SK-N-SH (cell line): ENCODE measurements around the gene PARP1.

Experiments used
- CTCF ChIP-seq: fragments of 200-600 bp; sonication (generic); IDR thresholded peaks from 2 replicates; pipeline ENCODE4 v1.6.1; 2017; ENCODE audit warnings: antibody characterized with exemption, mild to moderate bottlenecking, moderate library complexity
- EP300 ChIP-seq, 2 experiments: IDR thresholded peaks; 2 replicates each; pipeline versions ENCODE4 v1.4.0 to v1.6.1; 2012; ENCODE audit warnings: borderline replicate concordance in 1 of 2, low read depth in 1 of 2, low read length in 1 of 2
- EZH2phosphoT487 ChIP-seq: fragments of 200-600 bp; sonication (generic); IDR thresholded peaks from 2 replicates; pipeline ENCODE4 v1.6.1; 2017; ENCODE audit warnings: low read depth, mixed run types, mild to moderate bottlenecking, antibody characterized with exemption, moderate library complexity, borderline replicate concordance
- GATA2 ChIP-seq: sonication (generic); formaldehyde crosslinking; IDR thresholded peaks from 2 replicates; pipeline ENCODE4 v1.5.0; 2020; ENCODE audit warnings: mild to moderate bottlenecking, missing genetic modification reagents
- MXI1 ChIP-seq: IDR thresholded peaks from 2 replicates; pipeline ENCODE4 v1.6.1; 2012; ENCODE audit warnings: mild to moderate bottlenecking, low read depth, low read length, improper control_type of control experiment
- POLR2AphosphoS5 ChIP-seq: IDR thresholded peaks from 2 replicates; pipeline ENCODE4 v1.6.1; 2012; ENCODE audit warnings: low read depth, low read length
- RFX5 ChIP-seq: IDR thresholded peaks from 2 replicates; pipeline ENCODE4 v1.6.1; 2012; ENCODE audit warnings: mild to moderate bottlenecking, improper control_type of control experiment, low read length
- SMC3 ChIP-seq: IDR thresholded peaks from 2 replicates; pipeline ENCODE4 v1.6.1; 2012; ENCODE audit warnings: low read depth, low read length, improper control_type of control experiment
- TCF12 ChIP-seq: IDR thresholded peaks from 2 replicates; pipeline ENCODE4 v1.4.0; 2012
- USF2 ChIP-seq: fragments of 150-350 bp; IDR thresholded peaks from 2 replicates; pipeline ENCODE4 v1.6.1; 2017; ENCODE audit warnings: antibody characterized with exemption, low read length, low read depth, borderline replicate concordance
- TF ChIP-seq, protein P1 (sequence below): IDR thresholded peaks from 2 replicates; pipeline ENCODE4 v1.4.0; 2012; ENCODE audit warnings: low read depth

DNA sequence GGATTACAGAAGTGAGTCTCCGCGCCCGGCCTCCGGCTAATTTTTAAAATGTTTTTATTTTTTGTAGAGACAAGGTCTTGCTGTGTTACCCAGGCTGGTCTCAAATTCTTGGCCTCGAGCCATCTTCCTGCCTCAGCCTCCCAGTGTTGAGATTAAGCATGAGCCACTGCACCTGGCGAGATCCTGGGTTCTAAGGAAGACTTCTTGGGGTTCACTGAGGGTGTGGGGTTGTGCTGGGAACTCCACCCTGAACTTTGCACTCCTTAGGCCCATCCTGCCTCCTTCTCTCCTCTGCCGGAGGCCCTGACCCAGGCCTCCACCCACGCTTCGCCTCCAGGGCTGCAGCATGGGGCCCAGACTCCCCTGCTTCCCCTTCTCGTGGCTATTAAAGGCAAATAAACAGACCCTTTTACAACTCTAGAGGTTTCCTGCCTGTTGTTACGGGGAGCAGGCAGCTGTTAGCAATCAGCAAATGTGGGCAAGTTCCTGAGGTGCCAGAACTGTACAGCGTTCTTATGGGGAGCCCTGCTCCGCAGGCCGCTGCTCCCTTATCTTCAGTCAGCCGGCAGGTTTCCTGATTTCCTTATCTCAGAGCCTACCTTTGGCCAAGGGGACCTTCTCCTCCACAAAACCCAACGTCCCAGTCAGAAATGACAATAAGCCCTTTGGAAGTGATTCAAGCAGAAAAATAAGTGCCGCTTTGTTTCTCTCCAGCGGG, 57.9 kb downstream of the PARP1 start:
- TF ChIP-seq MXI1: no peak
- TF ChIP-seq POLR2AphosphoS5: no peak
- TF ChIP-seq CTCF: no peak
- no peak for TF ChIP-seq USF2
- TF ChIP-seq RFX5: no peak
- TF ChIP-seq, protein P1, sequence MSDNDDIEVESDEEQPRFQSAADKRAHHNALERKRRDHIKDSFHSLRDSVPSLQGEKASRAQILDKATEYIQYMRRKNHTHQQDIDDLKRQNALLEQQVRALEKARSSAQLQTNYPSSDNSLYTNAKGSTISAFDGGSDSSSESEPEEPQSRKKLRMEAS: no peak
- TF ChIP-seq SMC3: no peak
- no peak for TF ChIP-seq EZH2phosphoT487
- TF ChIP-seq TCF12: no peak
- TF ChIP-seq EP300 (IDR thresholded peaks at IDR 0.05; ENCODE audit: borderline replicate concordance in 1 of 2, low read depth in 1 of 2, low read length in 1 of 2): no peak
- TF ChIP-seq GATA2: no peak; the same call in 1 of the 2 replicates
